ENCODE measurements around the gene APOE. TPM values are rescaled to one million over a fixed set of nuclear protein-coding genes. Genes with fewer than 3 reads are reported as not detected.

The APOE gene
- total and polyA plus RNA-seq, 2 of the 13 experiments (the other 11 are each of a cell fraction or from before 2014, with no cell fraction given), result 1,328 to 1,470 TPM

DNA sequence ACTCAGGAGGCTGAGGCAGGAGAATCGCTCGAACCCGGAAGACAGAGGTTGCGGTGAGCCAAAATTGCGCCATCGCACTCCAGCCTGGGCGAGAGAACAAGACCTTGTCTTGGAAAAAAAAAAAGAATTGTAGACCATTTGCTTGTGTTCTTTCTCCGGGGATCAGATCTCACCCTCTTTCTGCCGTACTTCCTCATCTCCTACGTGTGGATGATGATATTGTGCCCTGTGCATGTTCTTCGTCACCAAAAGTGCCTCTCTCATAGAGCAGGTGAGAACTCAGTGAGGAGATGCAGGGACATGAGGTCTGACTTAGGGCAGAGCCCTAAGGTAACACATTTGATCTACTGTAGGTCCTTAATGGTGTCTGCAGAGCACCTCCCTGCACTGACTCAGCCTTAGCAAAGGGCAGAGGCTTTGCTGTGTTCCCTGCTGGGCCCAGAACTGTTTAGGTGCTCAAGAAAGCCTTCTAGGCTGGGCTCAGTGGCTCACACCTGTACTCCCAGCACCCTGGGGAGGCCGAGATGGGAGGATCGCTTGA lies 41.5 kb downstream of the APOE start (continued):
- TF ChIP-seq FOSL1 (CRISPR knock-in tag; IDR thresholded peaks at IDR 0.05; ENCODE audit: borderline replicate concordance) (no peak), ZNF235 (CRISPR knock-in tag; IDR thresholded peaks at IDR 0.05; ENCODE audit: borderline replicate concordance) (no peak), GTF2F1 (IDR thresholded peaks at IDR 0.05; ENCODE audit: low read length) (no peak), ZNF790 (CRISPR knock-in tag; IDR thresholded peaks at IDR 0.05; ENCODE audit: borderline replicate concordance) (no peak), ZNF335 (CRISPR knock-in tag; IDR thresholded peaks at IDR 0.05) (no peak), ZFP36 (IDR thresholded peaks at IDR 0.05; ENCODE audit: borderline replicate concordance, low read depth, low read length, partially characterized antibody) (no peak), NCOA2 (CRISPR knock-in tag; IDR thresholded peaks at IDR 0.05) (no peak), ZSCAN31 (CRISPR knock-in tag; IDR thresholded peaks at IDR 0.05; ENCODE audit: low read depth) (no peak), ZNF263 (CRISPR knock-in tag; IDR thresholded peaks at IDR 0.05) (peak; percentile 7; the same call in 1 of the 2 replicates), ELF3 (CRISPR knock-in tag; IDR thresholded peaks at IDR 0.05) (peak; percentile 53), TBX3 (IDR thresholded peaks at IDR 0.05; ENCODE audit: borderline replicate concordance) (no peak), RELA (CRISPR knock-in tag; IDR thresholded peaks at IDR 0.05) (no peak), CEBPG (CRISPR knock-in tag; IDR thresholded peaks at IDR 0.05) (peak; percentile 83), ZBTB21 (CRISPR knock-in tag; IDR thresholded peaks at IDR 0.05) (peak; percentile 52; the same call in 1 of the 2 replicates), MED1 (CRISPR knock-in tag; IDR thresholded peaks at IDR 0.05) (0 out of 2 replicates have a peak, but pooled peaks have one; percentile 26), ZNF207 (IDR thresholded peaks at IDR 0.05; ENCODE audit: borderline replicate concordance) (no peak), ATAD3A (CRISPR knock-in tag; IDR thresholded peaks at IDR 0.05) (no peak), ZNF562 (CRISPR knock-in tag; IDR thresholded peaks at IDR 0.05; ENCODE audit: borderline replicate concordance) (no peak)
- TF ChIP-seq, protein P1, sequence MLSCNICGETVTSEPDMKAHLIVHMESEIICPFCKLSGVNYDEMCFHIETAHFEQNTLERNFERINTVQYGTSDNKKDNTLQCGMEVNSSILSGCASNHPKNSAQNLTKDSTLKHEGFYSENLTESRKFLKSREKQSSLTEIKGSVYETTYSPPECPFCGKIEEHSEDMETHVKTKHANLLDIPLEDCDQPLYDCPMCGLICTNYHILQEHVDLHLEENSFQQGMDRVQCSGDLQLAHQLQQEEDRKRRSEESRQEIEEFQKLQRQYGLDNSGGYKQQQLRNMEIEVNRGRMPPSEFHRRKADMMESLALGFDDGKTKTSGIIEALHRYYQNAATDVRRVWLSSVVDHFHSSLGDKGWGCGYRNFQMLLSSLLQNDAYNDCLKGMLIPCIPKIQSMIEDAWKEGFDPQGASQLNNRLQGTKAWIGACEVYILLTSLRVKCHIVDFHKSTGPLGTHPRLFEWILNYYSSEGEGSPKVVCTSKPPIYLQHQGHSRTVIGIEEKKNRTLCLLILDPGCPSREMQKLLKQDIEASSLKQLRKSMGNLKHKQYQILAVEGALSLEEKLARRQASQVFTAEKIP (CRISPR knock-in tag; IDR thresholded peaks at IDR 0.05; ENCODE audit: borderline replicate concordance), result no peak
- TF ChIP-seq, protein P2, sequence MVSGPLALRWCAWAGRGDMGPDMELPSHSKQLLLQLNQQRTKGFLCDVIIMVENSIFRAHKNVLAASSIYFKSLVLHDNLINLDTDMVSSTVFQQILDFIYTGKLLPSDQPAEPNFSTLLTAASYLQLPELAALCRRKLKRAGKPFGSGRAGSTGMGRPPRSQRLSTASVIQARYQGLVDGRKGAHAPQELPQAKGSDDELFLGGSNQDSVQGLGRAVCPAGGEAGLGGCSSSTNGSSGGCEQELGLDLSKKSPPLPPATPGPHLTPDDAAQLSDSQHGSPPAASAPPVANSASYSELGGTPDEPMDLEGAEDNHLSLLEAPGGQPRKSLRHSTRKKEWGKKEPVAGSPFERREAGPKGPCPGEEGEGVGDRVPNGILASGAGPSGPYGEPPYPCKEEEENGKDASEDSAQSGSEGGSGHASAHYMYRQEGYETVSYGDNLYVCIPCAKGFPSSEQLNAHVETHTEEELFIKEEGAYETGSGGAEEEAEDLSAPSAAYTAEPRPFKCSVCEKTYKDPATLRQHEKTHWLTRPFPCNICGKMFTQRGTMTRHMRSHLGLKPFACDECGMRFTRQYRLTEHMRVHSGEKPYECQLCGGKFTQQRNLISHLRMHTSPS (CRISPR knock-in tag; IDR thresholded peaks at IDR 0.05; ENCODE audit: low read depth), result no peak
- TF ChIP-seq, protein P3, sequence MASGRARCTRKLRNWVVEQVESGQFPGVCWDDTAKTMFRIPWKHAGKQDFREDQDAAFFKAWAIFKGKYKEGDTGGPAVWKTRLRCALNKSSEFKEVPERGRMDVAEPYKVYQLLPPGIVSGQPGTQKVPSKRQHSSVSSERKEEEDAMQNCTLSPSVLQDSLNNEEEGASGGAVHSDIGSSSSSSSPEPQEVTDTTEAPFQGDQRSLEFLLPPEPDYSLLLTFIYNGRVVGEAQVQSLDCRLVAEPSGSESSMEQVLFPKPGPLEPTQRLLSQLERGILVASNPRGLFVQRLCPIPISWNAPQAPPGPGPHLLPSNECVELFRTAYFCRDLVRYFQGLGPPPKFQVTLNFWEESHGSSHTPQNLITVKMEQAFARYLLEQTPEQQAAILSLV (CRISPR knock-in tag; IDR thresholded peaks at IDR 0.05; ENCODE audit: borderline replicate concordance), result no peak; the same call in 1 of the 2 replicates
- TF ChIP-seq, protein P4, sequence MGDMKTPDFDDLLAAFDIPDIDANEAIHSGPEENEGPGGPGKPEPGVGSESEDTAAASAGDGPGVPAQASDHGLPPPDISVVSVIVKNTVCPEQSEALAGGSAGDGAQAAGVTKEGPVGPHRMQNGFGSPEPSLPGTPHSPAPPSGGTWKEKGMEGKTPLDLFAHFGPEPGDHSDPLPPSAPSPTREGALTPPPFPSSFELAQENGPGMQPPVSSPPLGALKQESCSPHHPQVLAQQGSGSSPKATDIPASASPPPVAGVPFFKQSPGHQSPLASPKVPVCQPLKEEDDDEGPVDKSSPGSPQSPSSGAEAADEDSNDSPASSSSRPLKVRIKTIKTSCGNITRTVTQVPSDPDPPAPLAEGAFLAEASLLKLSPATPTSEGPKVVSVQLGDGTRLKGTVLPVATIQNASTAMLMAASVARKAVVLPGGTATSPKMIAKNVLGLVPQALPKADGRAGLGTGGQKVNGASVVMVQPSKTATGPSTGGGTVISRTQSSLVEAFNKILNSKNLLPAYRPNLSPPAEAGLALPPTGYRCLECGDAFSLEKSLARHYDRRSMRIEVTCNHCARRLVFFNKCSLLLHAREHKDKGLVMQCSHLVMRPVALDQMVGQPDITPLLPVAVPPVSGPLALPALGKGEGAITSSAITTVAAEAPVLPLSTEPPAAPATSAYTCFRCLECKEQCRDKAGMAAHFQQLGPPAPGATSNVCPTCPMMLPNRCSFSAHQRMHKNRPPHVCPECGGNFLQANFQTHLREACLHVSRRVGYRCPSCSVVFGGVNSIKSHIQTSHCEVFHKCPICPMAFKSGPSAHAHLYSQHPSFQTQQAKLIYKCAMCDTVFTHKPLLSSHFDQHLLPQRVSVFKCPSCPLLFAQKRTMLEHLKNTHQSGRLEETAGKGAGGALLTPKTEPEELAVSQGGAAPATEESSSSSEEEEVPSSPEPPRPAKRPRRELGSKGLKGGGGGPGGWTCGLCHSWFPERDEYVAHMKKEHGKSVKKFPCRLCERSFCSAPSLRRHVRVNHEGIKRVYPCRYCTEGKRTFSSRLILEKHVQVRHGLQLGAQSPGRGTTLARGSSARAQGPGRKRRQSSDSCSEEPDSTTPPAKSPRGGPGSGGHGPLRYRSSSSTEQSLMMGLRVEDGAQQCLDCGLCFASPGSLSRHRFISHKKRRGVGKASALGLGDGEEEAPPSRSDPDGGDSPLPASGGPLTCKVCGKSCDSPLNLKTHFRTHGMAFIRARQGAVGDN (CRISPR knock-in tag; IDR thresholded peaks at IDR 0.05), result peak; percentile 52

Data from HepG2 (cell line).